ENCODE data around the gene RNF123.
A peak's percentile ranks its signal among the peaks of the same experiment; 100 is the strongest.

Gene RNF123

GRCh38 chr3:49713336-49714105 is 24.2 kb downstream of the RNF123 start:
- DNase-seq (ENCODE audit: extremely low read depth, insufficient read length) = no peak
- Histone ChIP-seq H3K4me3 (replicated peaks; ENCODE audit: low read depth, low read length) (no peak overlapping the region), H3K36me3 (ENCODE audit: control insufficient read depth, insufficient read depth, low read length) (peaks cover 16% of the 10 kb centered on the region), H3K27me3 (replicated peaks; ENCODE audit: control insufficient read depth, insufficient read depth, low read length) (no peaks in the 10 kb centered on the region)
- TF ChIP-seq CTCF (IDR thresholded peaks at IDR 0.05; ENCODE audit: insufficient read depth, low read length, poor library complexity, severe bottlenecking) = no peak

- Histone ChIP-seq H3K27me3 (replicated peaks; ENCODE audit: control insufficient read depth, insufficient read depth, low read length) (no peaks in the 10 kb centered on the region), H3K36me3 (ENCODE audit: control insufficient read depth, insufficient read depth, low read length) (peaks cover 16% of the 10 kb centered on the region), H3K4me3 (replicated peaks; ENCODE audit: low read depth, low read length) (no peak overlapping the region)
- no peak for TF ChIP-seq CTCF (IDR thresholded peaks at IDR 0.05; ENCODE audit: insufficient read depth, low read length, poor library complexity, severe bottlenecking)
- DNase-seq (ENCODE audit: extremely low read depth, insufficient read length) = no peak
Observed at GRCh38 chr3:49714728-49715550, 25.6 kb downstream of the RNF123 start.

GRCh38 chr3:49715611-49716121 is 26.3 kb downstream of the RNF123 start:
- H3K36me3 ChIP-seq (ENCODE audit: control insufficient read depth, insufficient read depth, low read length) = peaks cover 16% of the 10 kb centered on the region
- DNase-seq (ENCODE audit: extremely low read depth, insufficient read length) = no peak
- no peak for TF ChIP-seq CTCF (IDR thresholded peaks at IDR 0.05; ENCODE audit: insufficient read depth, low read length, poor library complexity, severe bottlenecking)
- H3K4me3 ChIP-seq (replicated peaks; ENCODE audit: low read depth, low read length) = no peak overlapping the region
- H3K27me3 ChIP-seq (replicated peaks; ENCODE audit: control insufficient read depth, insufficient read depth, low read length) = no peaks in the 10 kb centered on the region

- H3K36me3 ChIP-seq (ENCODE audit: control insufficient read depth, insufficient read depth, low read length) = peaks cover 21% of the 10 kb centered on the region
- H3K27me3 ChIP-seq (replicated peaks; ENCODE audit: control insufficient read depth, insufficient read depth, low read length) = no peaks in the 10 kb centered on the region
- H3K4me3 ChIP-seq (replicated peaks; ENCODE audit: low read depth, low read length) = no peak overlapping the region
- no peak for DNase-seq (ENCODE audit: extremely low read depth, insufficient read length)
- no peak for TF ChIP-seq CTCF (IDR thresholded peaks at IDR 0.05; ENCODE audit: insufficient read depth, low read length, poor library complexity, severe bottlenecking)
Observed at GRCh38 chr3:49716169-49716568, 26.8 kb downstream of the RNF123 start.

- peaks cover 26% of the 10 kb centered on the region for H3K36me3 ChIP-seq (ENCODE audit: control insufficient read depth, insufficient read depth, low read length)
- DNase-seq (ENCODE audit: extremely low read depth, insufficient read length) = peak; percentile 14
- H3K4me3 ChIP-seq (replicated peaks; ENCODE audit: low read depth, low read length) = no peak overlapping the region
- no peaks in the 10 kb centered on the region for H3K27me3 ChIP-seq (replicated peaks; ENCODE audit: control insufficient read depth, insufficient read depth, low read length)
- TF ChIP-seq CTCF (IDR thresholded peaks at IDR 0.05; ENCODE audit: insufficient read depth, low read length, poor library complexity, severe bottlenecking) = no peak
Observed at GRCh38 chr3:49716691-49717210, 27.4 kb downstream of the RNF123 start.
